Activated CD4-positive, alpha-beta T cell treated with anti-CD3 and anti-CD28 coated beads for 24 hours (primary cell): Measurements from ENCODE around the gene ZDHHC18.
A peak's percentile ranks its signal among the peaks of the same experiment; 100 is the strongest.

ENCODE experiments used
- DNase-seq, 2 donors: peaks; one replicate each; pipeline ENCODE4 v3.0.0-alpha.2; 2020; ENCODE audit warnings: low read depth in 2 of 2

The ZDHHC18 gene

DNA sequence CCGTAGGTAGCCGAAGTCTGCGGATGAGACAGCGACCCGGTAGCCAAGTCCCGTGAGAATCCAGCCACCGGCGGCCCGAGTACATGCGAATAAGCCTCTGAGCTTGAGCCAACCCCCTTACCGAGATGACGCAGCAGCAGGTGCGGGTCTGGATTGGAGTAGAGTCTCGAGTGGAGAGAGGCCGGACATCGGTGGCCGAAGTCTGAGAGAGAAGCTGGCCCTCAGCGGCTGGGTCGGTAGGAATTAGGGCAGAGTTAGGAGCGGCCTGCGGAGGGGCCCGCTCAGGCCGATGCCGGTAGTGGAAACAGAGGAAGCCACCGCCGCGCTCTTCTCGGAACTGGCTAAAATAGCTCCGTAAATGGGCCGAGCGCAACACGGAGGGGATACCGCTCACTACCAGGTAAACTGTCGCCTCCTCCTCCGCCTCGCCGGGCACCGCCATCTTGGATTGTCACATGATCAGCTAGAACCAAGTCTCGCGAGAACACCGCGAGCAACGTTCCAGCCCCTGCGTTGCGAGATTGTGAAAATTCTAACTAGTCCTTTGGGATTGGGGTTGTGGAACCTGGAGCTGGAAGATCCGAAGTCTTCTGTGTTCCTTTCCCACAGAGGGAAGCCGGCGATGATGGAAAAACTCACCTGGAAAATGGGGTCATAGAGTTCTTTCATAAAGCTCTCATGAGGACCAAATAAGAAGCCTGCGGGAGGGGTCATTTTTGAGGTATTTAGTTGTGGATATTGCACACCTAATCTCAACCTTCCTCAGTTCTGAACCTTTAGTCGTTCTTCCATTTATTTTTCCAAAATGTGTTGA lies 73.7 kb downstream of the ZDHHC18 start, which contains the start of gene GPATCH3:
GPATCH3 (minus strand) TSS at position 467 of the 814 bp plus-strand sequence; CDS start at position 442, 25 bp downstream.
- DNase-seq: peak; percentile 74 to 85

DNA sequence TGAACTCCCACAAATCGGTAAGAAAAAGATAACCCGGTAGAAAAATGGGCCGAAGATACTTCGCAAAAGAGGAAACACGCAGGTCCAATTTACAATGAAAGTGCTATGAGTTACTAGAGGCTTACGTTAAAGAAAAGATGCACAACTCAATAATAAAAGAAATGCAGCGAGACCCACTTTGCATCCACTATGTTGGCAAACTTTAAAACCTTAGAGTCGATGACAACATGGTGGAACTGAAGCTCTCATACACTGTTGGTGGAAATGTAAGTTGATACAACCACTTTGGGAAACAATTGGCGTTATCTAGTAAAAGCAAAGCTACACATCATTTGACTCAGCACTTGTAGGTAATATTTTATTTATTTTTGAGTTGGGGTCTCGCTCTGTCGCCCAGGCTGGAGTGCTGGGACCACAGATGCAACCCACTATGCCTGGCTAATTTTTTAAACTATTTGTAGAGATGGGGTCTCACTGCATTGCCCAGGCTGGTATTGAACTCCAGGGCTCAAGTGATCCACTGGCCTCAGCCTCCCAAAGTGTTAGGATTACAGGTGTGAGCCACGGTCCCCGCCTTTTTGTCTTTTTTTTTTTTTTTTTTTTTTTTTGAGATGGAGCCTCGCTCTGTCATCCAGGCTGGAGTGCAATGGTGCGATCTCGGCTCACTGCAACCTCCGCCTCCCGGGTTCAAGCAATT lies 74.5 kb downstream of the ZDHHC18 start:
- DNase-seq: no peak
